Transverse colon (tissue), 3 donors: ENCODE results near the gene MAMDC2.

ENCODE experiments used
- POLR2A ChIP-seq: fragments of 450-650 bp; IDR thresholded peaks from one replicate; pipeline ENCODE4 v1.6.1; 2016; ENCODE audit warnings: antibody characterized with exemption, mild to moderate bottlenecking, moderate library complexity
- TF ChIP-seq, protein P1 (sequence below), 5 experiments: fragments of 200-600 bp in 3 of 5; fragments of 450-650 bp in 2 of 5; sonication (generic) in 3 of 5; IDR thresholded peaks; 1 replicate in 2 of 5; 2 replicates in 3 of 5; pipeline ENCODE4 v1.5.1; 2016 to 2017; ENCODE audit warnings: antibody characterized with exemption in 5 of 5, inconsistent platforms in 3 of 5, mild to moderate bottlenecking in 2 of 5, moderate library complexity in 1 of 5

DNA sequence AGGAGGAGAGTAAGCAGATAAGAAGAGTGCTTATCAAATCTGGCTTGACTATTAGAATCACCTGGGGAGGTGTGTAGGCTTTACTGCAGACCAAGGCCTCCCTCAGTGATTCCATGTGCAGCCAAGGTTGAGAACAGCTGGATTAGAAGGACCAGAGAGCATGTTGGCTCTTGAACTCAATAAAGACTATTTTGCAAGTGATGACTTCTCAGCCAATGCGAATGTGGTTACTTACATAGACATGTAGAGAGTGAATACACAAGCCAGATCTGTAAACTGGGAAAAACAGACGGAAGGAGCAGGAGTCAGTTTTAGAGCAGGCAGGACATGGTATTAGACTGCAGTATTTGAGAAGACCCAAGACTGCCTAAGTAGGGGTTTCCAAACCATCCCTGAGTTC is 48.5 kb downstream of the MAMDC2 start:
- no peak for TF ChIP-seq POLR2A
- TF ChIP-seq, protein P1, sequence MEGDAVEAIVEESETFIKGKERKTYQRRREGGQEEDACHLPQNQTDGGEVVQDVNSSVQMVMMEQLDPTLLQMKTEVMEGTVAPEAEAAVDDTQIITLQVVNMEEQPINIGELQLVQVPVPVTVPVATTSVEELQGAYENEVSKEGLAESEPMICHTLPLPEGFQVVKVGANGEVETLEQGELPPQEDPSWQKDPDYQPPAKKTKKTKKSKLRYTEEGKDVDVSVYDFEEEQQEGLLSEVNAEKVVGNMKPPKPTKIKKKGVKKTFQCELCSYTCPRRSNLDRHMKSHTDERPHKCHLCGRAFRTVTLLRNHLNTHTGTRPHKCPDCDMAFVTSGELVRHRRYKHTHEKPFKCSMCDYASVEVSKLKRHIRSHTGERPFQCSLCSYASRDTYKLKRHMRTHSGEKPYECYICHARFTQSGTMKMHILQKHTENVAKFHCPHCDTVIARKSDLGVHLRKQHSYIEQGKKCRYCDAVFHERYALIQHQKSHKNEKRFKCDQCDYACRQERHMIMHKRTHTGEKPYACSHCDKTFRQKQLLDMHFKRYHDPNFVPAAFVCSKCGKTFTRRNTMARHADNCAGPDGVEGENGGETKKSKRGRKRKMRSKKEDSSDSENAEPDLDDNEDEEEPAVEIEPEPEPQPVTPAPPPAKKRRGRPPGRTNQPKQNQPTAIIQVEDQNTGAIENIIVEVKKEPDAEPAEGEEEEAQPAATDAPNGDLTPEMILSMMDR (IDR thresholded peaks at IDR 0.05) = no peak
